Breast epithelium (tissue), 4 donors: ENCODE measurements around the gene NCOA1. TPM values are rescaled to one million over a fixed set of nuclear protein-coding genes. Genes with fewer than 3 reads are reported as not detected.

ENCODE experiments used
- DNase-seq, 2 donors: peaks; one replicate each; pipeline ENCODE4 v3.0.0-alpha.2; 2019; ENCODE audit warnings: low spot score in 2 of 2
- H3K27ac ChIP-seq, 2 donors: fragments of 200-600 bp; sonication (generic) in 1 of 2; one replicate each; pipeline ENCODE4 v1.5.1; 2016 to 2019; ENCODE audit warnings: mild to moderate bottlenecking in 1 of 2
- H3K27me3 ChIP-seq, 2 donors: fragments of 200-600 bp; sonication (generic) in 1 of 2; one replicate each; pipeline versions ENCODE4 v1.5.1 to v1.6.0; 2017 to 2019; ENCODE audit warnings: control low read depth in 1 of 2, mild to moderate bottlenecking in 1 of 2
- H3K36me3 ChIP-seq: fragments of 200-600 bp; one replicate; pipeline ENCODE4 v1.5.1; 2019
- H3K4me1 ChIP-seq, 2 donors: fragments of 200-600 bp; sonication (generic); one replicate each; pipeline ENCODE4 v1.5.1; 2016 to 2019; ENCODE audit warnings: control low read depth in 1 of 2
- H3K4me3 ChIP-seq, 3 donors: fragments of 200-600 bp; sonication (generic); 1 replicate in 2 of 3; 2 replicates in 1 of 3; pipeline ENCODE4 v1.5.1; 2016 to 2019; ENCODE audit warnings: mild to moderate bottlenecking in 3 of 3, moderate library complexity in 2 of 3
- H3K9me3 ChIP-seq, 2 donors: fragments of 200-600 bp; sonication (generic) in 1 of 2; one replicate each; pipeline ENCODE4 v1.5.1; 2016 to 2019; ENCODE audit warnings: control low read depth in 1 of 2
- POLR2A ChIP-seq: fragments of 450-650 bp; IDR thresholded peaks from one replicate; pipeline ENCODE4 v1.6.1; 2016; ENCODE audit warnings: antibody characterized with exemption, mild to moderate bottlenecking, moderate library complexity
- POLR2AphosphoS5 ChIP-seq, 3 donors: sonication (generic); formaldehyde crosslinking; IDR thresholded peaks; one replicate each; pipeline ENCODE4 v1.6.1; 2017; ENCODE audit warnings: antibody characterized with exemption in 3 of 3
- intact Hi-C: fragments of 100-400 bp; cut with DNase I; formaldehyde crosslinking; loops from one replicate; pipeline ENCODE4 v1.15.1; 2023; ENCODE audit warnings: low total_unique reads
- total RNA-seq, 3 donors: library from RNA; depleted of rRNA; stranded (reverse); fragments of >200 nt; gene quantifications; one replicate each; pipeline ENCODE4 v1.1.0, GENCODE V29; 2016
- TF ChIP-seq, protein P1 (sequence below), 3 donors: fragments of 450-650 bp; IDR thresholded peaks; one replicate each; pipeline ENCODE4 v1.5.1; 2016 to 2017; ENCODE audit warnings: antibody characterized with exemption in 3 of 3, mild to moderate bottlenecking in 3 of 3, moderate library complexity in 3 of 3

The NCOA1 gene
- total RNA-seq, 3 donors from 2014 or later: 66.4 to 83.4 (median 69.2) TPM

DNA sequence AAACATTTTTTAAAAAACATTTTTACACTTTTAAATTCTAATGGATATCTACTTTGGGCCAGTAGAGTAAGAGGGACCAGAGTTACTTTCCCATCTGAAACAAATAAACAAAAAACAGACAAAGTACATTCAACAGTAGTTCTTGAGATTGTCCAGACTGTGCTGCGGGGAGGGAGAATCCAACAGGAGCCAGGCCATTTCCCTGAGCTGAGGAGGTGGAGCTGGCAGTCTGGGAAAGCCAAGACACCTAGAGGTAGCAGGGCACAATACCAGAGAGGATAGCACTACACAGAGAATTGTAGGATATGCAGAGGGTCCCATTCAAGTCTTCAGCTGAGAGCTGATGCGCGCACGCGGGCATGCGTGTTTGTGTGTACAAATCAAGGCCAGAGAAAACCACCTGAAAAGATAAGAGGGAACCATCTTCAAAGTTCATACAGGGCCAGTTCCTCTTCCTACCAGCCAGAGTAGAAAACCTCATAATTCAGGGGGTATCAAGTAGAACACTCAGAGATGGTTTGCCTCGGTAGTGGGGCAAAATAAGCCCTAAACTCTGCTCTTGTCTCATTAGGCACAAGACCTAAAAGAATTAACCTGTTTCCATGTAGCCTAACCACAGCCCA, 258.1 kb downstream of the NCOA1 start:
- intact Hi-C loops: no loop called here
- H3K27me3 ChIP-seq: no peaks in the 10 kb centered on the region
- no peak for TF ChIP-seq POLR2AphosphoS5 (IDR thresholded peaks at IDR 0.05)
- TF ChIP-seq, protein P1, sequence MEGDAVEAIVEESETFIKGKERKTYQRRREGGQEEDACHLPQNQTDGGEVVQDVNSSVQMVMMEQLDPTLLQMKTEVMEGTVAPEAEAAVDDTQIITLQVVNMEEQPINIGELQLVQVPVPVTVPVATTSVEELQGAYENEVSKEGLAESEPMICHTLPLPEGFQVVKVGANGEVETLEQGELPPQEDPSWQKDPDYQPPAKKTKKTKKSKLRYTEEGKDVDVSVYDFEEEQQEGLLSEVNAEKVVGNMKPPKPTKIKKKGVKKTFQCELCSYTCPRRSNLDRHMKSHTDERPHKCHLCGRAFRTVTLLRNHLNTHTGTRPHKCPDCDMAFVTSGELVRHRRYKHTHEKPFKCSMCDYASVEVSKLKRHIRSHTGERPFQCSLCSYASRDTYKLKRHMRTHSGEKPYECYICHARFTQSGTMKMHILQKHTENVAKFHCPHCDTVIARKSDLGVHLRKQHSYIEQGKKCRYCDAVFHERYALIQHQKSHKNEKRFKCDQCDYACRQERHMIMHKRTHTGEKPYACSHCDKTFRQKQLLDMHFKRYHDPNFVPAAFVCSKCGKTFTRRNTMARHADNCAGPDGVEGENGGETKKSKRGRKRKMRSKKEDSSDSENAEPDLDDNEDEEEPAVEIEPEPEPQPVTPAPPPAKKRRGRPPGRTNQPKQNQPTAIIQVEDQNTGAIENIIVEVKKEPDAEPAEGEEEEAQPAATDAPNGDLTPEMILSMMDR (IDR thresholded peaks at IDR 0.05): no peak
- no peak overlapping the region for H3K4me3 ChIP-seq
- no peak overlapping the region for H3K27ac ChIP-seq
- H3K9me3 ChIP-seq: no peaks in the 10 kb centered on the region
- H3K4me1 ChIP-seq: no peaks in the 10 kb centered on the region
- DNase-seq: no peak
- H3K36me3 ChIP-seq: no peaks in the 10 kb centered on the region

DNA sequence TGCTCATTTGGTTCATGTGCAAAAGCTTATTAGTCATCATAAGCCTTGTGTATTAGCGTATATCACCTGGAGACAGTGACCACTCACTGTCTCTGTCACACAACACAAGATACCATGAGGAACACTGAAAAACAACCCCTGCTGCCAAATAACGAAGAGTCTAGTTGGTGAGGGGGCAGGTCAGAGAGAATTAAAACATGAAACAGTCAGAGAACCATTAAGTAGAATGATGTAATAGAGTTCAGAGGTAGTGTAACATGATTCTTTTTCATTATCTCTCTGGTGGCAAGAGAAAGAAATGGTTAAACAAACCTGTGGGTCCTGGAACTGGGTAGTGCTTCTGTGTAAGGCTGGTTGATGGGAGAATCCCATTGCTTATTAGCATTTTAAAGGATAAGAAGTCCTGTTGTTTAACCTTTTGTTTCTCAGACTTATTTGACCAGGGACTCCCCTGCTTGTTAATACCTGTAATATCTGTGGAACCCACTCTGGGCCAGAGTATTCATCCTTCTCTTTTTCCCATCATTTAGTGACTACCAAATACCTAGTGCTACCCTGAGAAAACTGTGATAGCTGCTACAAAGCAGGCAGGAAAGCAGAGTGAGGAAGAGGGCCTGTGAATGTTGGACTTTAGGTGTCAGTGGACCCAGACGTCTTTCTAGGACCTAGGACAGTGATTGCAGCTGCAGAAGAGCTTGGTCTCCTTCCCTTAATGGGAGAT, 264.1 kb downstream of the NCOA1 start:
- DNase-seq: no peak
- intact Hi-C loops: no loop called here
- H3K4me1 ChIP-seq: no peaks in the 10 kb centered on the region
- H3K27me3 ChIP-seq: no peaks in the 10 kb centered on the region
- no peak overlapping the region for H3K27ac ChIP-seq
- H3K36me3 ChIP-seq: no peaks in the 10 kb centered on the region
- TF ChIP-seq POLR2A: no peak
- TF ChIP-seq POLR2AphosphoS5 (IDR thresholded peaks at IDR 0.05): no peak
- TF ChIP-seq, protein P1 (IDR thresholded peaks at IDR 0.05): no peak
- H3K9me3 ChIP-seq: no peaks in the 10 kb centered on the region
- H3K4me3 ChIP-seq: no peak overlapping the region

DNA sequence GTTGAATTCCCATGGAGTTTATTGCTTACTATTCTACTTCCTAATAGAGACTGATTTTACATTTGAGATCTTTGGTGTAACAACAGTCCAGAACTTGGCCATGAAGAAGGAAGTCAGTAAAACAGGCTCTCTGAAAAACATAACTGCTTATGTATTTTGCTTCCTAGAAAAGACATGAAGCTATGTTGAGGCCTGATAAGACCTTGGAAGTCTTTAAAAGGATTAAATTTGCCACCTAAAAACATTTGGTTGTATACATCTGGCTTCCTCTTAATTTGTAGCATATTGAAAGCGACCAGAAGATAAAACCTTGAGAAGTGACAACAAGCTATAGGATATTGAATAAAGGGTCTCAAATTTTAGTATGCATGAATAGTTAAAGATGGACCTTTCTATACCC, 265.7 kb downstream of the NCOA1 start:
- no peak for DNase-seq
- TF ChIP-seq POLR2A: no peak
- H3K4me3 ChIP-seq: no peak overlapping the region
- H3K4me1 ChIP-seq: no peaks in the 10 kb centered on the region
- H3K27me3 ChIP-seq: no peaks in the 10 kb centered on the region
- H3K9me3 ChIP-seq: no peaks in the 10 kb centered on the region
- no peak overlapping the region for H3K27ac ChIP-seq
- H3K36me3 ChIP-seq: no peaks in the 10 kb centered on the region
- intact Hi-C loops: no loop called here

DNA sequence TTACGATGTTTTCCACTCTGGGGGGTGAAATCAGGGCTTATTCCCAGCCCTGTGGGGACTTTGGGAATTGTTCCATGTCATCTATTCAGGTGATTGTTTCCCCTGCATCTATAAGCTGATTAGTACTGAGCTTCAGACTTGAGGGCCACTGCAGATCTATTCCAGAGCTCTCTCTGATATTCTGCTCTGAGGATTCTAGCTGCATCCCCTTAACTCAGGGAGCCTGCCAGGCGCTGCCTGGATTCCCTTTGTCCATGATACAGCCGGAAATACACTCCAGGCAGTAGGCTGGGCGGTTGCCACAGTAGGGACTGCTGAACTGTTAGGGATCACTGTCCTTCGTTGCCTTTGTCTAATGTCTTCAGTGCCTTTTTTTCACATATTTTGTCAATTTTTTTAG, 270.8 kb downstream of the NCOA1 start:
- DNase-seq: no peak
- Histone ChIP-seq H3K9me3 (no peaks in the 10 kb centered on the region), H3K27me3 (no peaks in the 10 kb centered on the region), H3K27ac (no peak overlapping the region), H3K4me1 (no peaks in the 10 kb centered on the region), H3K4me3 (no peak overlapping the region), H3K36me3 (peaks cover 3% of the 10 kb centered on the region)
- TF ChIP-seq POLR2A (no peak), POLR2AphosphoS5 (IDR thresholded peaks at IDR 0.05) (no peak)
- TF ChIP-seq, protein P1 (IDR thresholded peaks at IDR 0.05): no peak
- intact Hi-C loops: no loop called here

DNA sequence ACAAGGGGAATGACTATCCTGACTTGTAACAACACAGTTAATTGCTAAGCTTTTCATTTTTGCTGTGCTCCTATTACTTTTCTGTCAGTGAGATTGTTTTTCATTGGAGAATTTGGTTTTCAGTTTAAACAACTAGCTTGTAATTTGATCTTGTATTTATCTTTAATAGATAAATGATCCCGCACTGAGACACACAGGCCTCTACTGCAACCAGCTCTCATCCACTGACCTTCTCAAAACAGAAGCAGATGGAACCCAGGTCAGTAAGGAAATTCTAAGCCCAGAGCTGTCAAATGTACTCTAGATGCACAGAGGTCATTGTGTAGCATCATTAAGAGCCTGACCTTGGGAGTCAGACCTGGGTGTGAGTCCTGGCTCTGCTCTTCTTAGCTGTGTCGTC, 271.5 kb downstream of the NCOA1 start:
- H3K4me3 ChIP-seq: no peak overlapping the region
- H3K36me3 ChIP-seq: peaks cover 3% of the 10 kb centered on the region
- H3K9me3 ChIP-seq: no peaks in the 10 kb centered on the region
- H3K27me3 ChIP-seq: no peaks in the 10 kb centered on the region
- TF ChIP-seq POLR2A (no peak), POLR2AphosphoS5 (IDR thresholded peaks at IDR 0.05) (no peak)
- TF ChIP-seq, protein P1 (IDR thresholded peaks at IDR 0.05): no peak
- H3K4me1 ChIP-seq: no peaks in the 10 kb centered on the region
- no peak for DNase-seq
- intact Hi-C loops: no loop called here
- no peak overlapping the region for H3K27ac ChIP-seq
